ENCODE results near the gene LRRC57.

DNA sequence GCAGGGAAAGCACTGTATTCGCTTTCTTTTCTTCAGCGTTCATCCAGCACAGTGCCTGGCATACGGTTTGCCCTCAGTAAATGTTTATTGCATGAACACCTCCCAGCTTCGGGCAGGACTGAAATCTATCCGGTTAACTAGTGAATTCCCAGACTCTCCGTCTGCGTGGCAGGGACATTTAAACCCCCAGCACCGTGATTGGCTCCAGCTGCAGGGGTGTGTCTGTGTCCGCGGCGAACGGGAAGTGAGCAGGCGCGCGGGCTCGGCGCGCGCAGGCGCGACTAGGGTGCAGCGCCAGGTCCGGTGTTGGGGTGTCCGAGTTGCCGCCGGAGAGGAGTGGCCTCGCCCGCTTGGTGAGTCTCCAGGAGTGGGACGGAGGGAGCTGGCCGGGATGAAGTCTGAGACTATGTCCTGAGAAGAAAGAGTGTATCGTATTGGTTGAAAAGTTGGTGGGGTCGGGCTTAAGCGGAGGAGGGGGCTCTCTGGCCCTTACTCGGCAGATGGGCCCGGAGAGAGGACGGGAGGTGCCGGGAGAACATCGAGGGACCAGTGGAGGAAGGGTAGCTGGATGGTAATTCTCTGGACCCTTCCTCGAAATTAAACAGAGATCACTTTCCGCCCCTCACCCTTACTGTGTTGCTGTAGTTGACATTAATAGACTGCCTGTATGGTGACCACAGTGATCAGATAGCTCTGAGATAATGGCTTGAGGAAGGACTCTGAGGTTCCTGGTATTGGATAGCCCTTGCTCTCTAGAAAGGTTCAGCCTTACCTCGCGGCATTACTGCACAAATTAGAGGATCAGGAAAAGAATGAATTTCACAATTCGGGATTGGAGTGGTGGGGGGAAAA lies 53.0 kb downstream of the LRRC57 start, which contains the start of gene SNAP23:
- TF ChIP-seq, protein P1, sequence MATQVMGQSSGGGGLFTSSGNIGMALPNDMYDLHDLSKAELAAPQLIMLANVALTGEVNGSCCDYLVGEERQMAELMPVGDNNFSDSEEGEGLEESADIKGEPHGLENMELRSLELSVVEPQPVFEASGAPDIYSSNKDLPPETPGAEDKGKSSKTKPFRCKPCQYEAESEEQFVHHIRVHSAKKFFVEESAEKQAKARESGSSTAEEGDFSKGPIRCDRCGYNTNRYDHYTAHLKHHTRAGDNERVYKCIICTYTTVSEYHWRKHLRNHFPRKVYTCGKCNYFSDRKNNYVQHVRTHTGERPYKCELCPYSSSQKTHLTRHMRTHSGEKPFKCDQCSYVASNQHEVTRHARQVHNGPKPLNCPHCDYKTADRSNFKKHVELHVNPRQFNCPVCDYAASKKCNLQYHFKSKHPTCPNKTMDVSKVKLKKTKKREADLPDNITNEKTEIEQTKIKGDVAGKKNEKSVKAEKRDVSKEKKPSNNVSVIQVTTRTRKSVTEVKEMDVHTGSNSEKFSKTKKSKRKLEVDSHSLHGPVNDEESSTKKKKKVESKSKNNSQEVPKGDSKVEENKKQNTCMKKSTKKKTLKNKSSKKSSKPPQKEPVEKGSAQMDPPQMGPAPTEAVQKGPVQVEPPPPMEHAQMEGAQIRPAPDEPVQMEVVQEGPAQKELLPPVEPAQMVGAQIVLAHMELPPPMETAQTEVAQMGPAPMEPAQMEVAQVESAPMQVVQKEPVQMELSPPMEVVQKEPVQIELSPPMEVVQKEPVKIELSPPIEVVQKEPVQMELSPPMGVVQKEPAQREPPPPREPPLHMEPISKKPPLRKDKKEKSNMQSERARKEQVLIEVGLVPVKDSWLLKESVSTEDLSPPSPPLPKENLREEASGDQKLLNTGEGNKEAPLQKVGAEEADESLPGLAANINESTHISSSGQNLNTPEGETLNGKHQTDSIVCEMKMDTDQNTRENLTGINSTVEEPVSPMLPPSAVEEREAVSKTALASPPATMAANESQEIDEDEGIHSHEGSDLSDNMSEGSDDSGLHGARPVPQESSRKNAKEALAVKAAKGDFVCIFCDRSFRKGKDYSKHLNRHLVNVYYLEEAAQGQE (IDR thresholded peaks at IDR 0.05; ENCODE audit: borderline replicate concordance in 1 of 2, low read depth in 1 of 2, low read length in 2 of 2) = no peak
- TF ChIP-seq, protein P2, sequence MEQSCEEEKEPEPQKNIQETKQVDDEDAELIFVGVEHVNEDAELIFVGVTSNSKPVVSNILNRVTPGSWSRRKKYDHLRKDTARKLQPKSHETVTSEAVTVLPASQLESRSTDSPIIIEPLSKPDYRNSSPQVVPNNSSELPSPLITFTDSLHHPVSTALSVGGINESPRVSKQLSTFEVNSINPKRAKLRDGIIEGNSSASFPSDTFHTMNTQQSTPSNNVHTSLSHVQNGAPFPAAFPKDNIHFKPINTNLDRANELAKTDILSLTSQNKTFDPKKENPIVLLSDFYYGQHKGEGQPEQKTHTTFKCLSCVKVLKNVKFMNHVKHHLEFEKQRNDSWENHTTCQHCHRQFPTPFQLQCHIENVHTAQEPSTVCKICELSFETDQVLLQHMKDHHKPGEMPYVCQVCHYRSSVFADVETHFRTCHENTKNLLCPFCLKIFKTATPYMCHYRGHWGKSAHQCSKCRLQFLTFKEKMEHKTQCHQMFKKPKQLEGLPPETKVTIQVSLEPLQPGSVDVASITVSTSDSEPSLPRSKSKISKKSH (CRISPR knock-in tag; IDR thresholded peaks at IDR 0.05; ENCODE audit: borderline replicate concordance) = no peak
- TF ChIP-seq BCL6 (CRISPR knock-in tag; IDR thresholded peaks at IDR 0.05) (no peak), RFXAP (CRISPR knock-in tag; IDR thresholded peaks at IDR 0.05; ENCODE audit: borderline replicate concordance) (peak; percentile 87), SP1 (IDR thresholded peaks at IDR 0.05) (no peak), SP1 (CRISPR knock-in tag; IDR thresholded peaks at IDR 0.05) (no peak; the same call in 1 of the 2 replicates), ZNF274 (CRISPR knock-in tag; IDR thresholded peaks at IDR 0.05) (peak; percentile 62; the same call in 1 of the 2 replicates), NR2F2 (IDR thresholded peaks at IDR 0.05; ENCODE audit: borderline replicate concordance, low read depth) (no peak), BORCS8-MEF2B (CRISPR knock-in tag; IDR thresholded peaks at IDR 0.05) (no peak), ZNF318 (CRISPR knock-in tag; IDR thresholded peaks at IDR 0.05) (no peak)

Data from HepG2 (cell line).